DOHH2 (cell line): ENCODE measurements around the gene IFI27L1.

Source experiments
- CTCF ChIP-seq: fragments of 200-600 bp; sonication (generic); IDR thresholded peaks from one replicate; pipeline ENCODE4 v1.5.1; 2014; ENCODE audit warnings: antibody characterized with exemption, mild to moderate bottlenecking, low read depth, low read length; ENCODE audit not compliant: poor library complexity, severe bottlenecking
- EZH2phosphoT487 ChIP-seq: fragments of 200-600 bp; sonication (generic); IDR thresholded peaks from 2 replicates; pipeline ENCODE4 v1.6.1; 2017; ENCODE audit warnings: borderline replicate concordance, mild to moderate bottlenecking, antibody characterized with exemption, low read length, moderate library complexity, mixed read lengths

GRCh38 chr14:94038921-94039629 lies 42.0 kb upstream of the IFI27L1 start:
- TF ChIP-seq CTCF (no peak), EZH2phosphoT487 (no peak)
